PFSK-1 (cell line): Measurements from ENCODE around the gene RBM14.

Experiments
- POLR2AphosphoS5 ChIP-seq: IDR thresholded peaks from 2 replicates; pipeline ENCODE4 v1.6.1; 2012; ENCODE audit warnings: low read depth, mild to moderate bottlenecking, control low read depth, low read length, moderate library complexity
- REST ChIP-seq, 2 experiments: IDR thresholded peaks; 2 replicates each; pipeline versions ENCODE4 v1.6.1 to v1.8.0; 2011 to 2012; ENCODE audit warnings: low read depth in 2 of 2, low read length in 2 of 2, control low read depth in 1 of 2, inconsistent platforms in 1 of 2, mild to moderate bottlenecking in 1 of 2, moderate library complexity in 1 of 2; ENCODE audit not compliant: insufficient read depth in 1 of 2
- SIN3A ChIP-seq: IDR thresholded peaks from 2 replicates; pipeline ENCODE4 v1.6.1; 2012; ENCODE audit warnings: mild to moderate bottlenecking, low read length, moderate library complexity, borderline replicate concordance; ENCODE audit not compliant: insufficient read depth
- TAF1 ChIP-seq: IDR thresholded peaks from 2 replicates; pipeline ENCODE4 v1.6.1; 2012; ENCODE audit warnings: low read length, control low read depth, borderline replicate concordance; ENCODE audit not compliant: insufficient read depth

GRCh38 chr11:66631883-66632282 is 15.5 kb downstream of the RBM14 start:
- TF ChIP-seq SIN3A (no peak), TAF1 (no peak), POLR2AphosphoS5 (no peak), REST (IDR thresholded peaks at IDR 0.05; ENCODE audit: insufficient read depth in 1 of 2, low read depth in 2 of 2, low read length in 2 of 2) (no peak)
